Erythroblast (primary cell): ENCODE data around the gene TNNI2.

ENCODE experiments used
- GATA1 ChIP-seq: IDR thresholded peaks from 2 replicates; pipeline ENCODE4 v1.6.1; 2011; ENCODE audit warnings: low read depth, mild to moderate bottlenecking, control low read depth, low read length, moderate library complexity
- POLR2A ChIP-seq: IDR thresholded peaks from 2 replicates; pipeline ENCODE4 v1.6.1; 2011; ENCODE audit warnings: mild to moderate bottlenecking, low read length

GRCh38 chr11:1852877-1853276 lies 14.1 kb downstream of the TNNI2 start, which contains the start of gene LSP1:
- TF ChIP-seq POLR2A: no peak
- no peak for TF ChIP-seq GATA1
